HG03460 (cell line): Measurements from ENCODE around the gene LIFR.

Experiments
- ATAC-seq: cut with Tn5 transposase; IDR thresholded peaks from one replicate; pipeline ENCODE4 v1.9.1; 2021; ENCODE audit not compliant: unreplicated experiment

LIFR gene

DNA sequence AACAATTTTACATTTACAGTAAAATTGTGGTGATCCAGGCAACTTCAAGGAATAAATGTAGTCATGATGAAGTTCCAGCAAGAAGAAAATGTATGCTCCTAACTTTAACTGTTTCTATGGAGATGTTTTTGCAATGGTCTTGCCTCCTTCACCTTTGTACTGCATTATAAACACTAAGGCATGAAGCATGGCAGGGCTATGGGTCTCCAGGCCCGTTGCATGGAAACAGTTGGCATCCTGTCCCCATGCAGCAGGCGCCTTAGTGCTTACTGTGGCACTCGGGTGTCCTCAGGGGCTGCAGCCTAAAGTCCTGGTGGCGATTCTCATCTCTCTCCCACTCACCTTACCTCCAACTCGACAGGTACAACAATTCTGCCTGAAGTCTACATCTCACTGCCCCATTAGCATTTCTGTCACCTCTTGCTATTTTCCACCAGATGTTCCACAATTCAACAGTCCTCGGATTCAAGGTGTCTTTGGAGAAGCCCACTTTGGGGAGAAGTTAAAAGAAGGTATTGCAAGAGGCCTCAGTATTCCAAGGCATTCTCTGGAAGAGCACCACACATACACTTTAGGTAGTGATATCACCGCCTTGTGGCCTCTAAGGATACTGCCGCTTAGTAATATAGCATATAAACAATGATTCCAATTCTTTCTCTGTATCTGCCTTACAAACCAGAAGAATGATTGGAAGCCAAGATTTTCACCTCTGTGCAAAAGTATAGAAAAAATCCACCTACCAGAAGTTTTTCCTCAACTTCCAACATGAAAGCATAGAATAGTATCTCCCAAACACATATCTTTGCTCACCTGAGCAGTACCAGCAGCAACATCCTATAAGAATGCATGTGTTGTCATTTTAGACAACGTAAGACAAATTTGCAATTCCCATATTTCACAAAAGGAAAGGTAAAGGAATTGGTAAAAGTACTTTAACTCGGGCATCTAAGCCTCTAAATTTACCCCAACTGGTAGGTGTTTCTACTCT is 5.1 kb downstream of the LIFR start:
- no peak for ATAC-seq

DNA sequence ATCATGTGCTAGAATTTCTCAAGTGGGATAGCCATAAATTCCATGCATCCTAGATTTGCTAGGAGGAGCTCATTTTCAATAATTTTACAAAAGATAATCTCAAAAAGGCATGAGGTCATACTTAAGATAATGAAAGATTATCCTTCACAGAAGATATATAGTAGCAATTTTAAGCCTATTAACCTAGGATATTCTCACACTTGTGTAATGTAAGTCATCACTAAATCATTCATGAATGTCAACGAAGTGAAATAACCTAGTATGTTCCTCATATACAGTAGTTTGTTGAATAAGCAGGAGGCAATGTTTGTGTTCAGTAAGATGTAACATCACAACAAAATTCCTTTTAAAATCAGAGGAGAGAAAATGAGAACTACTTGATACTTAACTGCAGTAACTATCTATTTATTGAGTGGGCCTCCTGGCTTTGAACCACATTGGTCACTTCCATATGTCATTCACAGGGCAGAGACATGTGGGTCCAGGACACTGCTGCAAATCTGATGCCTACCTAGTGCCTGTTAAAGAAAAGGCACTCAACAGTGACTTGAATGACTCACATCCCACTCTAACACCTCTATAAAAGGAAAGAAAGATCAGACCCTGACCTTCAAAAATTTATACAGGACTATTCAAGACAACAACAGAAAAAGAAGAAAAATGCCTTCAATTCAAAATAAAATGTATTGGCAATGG is 8.2 kb downstream of the LIFR start:
- no peak for ATAC-seq

DNA sequence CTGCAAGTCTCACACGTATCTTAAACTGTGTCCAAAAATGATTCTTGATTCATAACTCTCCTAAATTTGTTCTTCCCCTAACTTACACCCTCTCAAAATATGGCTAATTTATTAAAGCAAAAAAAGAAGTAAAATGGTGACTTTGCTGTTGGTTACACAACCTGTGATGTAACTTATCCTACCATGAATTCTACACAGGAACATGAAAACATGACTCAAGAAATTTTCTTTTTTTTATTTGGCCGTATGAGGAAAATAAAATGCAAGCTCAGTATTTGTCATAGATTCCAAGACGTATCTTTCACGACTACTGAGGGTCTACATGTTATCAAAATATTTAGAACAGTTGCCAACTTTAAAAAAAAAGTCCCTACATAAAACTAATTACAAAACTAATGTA is 9.2 kb downstream of the LIFR start:
- ATAC-seq: no peak

DNA sequence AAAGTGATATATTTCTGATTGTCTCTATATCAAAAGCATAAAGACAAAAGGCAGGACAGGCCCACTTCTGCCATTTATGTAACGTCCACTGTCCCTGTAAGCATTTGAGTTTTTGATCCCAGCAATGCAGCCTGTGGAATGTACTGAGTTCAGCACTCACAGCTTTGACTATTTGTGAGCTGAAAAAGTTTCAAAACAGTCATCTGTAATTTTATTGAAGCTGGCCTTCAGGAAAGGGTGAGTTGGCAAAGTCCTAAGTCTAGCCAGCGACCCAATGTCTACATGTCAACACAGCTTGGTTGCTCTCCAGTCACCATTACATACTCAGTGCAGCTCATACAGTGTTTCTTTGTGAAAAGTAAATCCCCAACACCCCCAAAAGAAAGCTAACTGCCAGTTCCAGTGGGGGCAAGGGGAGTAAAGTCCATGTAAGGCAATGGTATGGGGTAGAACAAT is 9.7 kb downstream of the LIFR start:
- ATAC-seq: no peak

DNA sequence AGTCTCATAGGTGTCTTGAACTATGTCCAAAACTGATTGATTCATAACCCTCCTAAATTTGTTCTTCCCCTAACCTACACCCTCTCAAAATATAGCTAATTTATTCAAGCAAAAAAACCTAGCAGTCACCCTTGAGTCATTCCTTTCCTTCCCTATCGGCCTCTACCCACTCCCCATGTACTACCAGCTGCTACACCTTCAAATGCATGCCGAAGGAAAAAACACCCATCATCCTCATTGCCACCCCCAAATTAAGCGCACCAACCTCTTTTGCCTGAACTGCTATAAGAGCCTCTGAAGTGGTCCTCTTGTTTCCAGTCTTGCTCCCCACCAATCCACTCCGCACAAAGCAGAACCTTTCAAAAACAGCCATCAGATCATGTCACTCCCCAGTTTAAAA is 12.6 kb downstream of the LIFR start:
- ATAC-seq: no peak

DNA sequence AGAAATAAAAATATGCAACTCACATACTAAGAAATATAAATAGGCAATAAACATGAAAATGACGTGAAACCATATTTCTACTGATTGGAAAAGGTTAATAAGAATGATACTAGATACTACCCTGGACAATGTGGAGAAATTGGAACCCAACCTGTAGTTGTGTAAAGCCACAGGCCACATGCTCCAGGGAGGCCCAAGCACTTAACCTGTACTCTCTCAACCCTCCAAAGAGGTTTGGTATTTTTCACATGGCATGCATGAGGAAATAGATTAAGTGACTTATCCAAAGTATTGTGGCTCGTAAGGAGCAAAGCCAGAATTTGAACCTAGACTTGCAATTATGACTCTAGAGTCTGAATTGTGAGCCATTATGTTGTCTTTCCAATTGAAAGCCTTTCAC is 13.4 kb downstream of the LIFR start:
- ATAC-seq: no peak

DNA sequence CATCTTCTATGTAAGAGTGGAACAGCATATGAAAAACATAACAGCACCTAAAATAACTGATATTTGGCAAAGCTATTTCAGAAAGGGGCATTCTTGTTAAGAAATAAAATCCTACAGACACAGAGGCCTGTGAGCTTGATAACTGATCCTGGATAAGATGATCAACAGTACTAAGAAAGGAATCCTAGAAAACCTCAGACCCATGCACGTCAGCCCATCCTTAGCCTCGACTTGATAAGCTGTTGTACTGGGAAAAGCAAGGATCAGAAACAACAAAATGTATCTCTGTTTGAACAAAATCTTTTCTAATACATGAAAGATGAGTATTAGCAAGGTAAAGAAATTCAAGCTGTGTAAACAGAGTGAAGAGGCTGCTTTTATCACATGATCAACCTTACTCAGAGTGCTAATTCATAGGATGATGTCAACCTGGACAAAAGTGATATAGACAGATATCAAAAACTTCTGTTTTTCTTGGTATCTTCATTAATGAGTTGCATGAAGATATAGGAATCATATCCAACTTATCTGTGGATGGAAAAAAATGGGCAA is 15.2 kb downstream of the LIFR start:
- ATAC-seq: no peak

DNA sequence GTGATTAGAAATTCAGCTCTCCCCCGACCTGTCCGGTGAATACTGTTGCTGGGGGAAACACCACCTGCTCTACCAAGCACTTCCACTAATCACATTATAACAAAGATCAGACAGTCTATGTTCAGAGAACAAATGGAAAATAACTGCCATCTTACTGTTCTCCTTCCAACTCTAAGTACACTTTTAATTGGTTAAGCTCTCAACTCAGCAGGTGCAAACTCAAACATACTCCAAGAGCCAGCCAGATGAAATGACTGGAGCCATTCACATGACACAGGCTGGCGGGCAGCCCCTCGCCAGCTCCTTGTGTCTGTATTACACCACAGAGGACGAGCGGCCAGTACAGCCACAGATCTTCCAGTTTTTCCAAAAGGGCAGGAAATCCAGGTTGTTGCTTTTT is 16.1 kb downstream of the LIFR start:
- no peak for ATAC-seq

DNA sequence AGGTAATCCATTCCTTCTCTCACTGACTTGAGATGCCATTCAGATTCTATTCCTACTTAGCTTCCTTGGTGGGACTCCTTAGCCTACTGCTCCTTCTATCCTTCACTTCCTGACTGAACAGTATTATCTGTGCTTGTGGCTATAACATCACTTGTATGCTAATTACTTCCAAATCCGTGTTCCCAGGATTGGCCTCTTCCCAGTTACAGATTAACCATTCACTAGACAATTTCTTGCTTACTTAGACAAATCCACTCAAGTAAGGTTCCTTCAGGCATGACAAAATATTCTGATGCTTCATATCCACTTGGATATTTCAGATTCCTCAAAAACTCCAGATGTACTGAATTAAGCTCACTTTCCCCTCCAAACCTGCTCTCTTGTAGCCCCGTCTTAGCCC is 18.3 kb downstream of the LIFR start:
- ATAC-seq: no peak

DNA sequence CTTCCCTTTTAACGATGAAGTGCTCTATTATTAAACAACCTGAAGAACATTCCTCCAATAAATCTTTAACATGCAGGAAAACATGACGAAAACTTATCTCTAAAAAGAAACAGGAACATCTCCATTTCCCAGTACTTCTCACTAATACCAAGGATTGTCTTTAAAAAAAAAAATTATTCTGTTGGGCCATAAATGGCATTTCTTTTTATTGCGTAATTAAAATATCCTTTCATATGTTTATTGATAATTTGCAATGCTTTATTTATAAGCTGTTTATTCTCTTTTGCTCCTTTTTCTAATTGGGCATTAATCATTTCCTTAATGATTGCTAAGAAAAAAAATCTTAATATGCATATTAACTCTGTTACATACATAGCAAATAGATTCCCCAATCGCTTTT is 18.9 kb downstream of the LIFR start:
- no peak for ATAC-seq

DNA sequence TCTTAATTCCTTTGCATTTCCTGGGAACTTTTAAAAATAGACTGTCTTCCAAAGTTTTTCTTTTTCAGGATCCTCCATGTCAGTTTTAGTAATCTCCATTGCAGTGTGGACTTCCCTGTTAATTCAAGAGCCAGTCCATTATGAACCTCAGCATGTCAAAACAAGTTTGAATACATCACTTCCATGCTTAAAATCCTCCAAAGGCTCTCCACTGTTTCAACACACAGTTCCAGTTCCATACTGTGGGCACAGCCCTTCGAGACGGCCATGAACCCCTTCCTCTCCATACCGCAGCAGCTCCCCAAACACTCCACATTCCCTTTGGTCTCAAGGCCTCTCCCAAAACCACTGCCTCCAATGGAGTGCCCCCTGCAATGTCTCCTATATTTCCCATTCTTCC is 19.5 kb downstream of the LIFR start:
- no peak for ATAC-seq

DNA sequence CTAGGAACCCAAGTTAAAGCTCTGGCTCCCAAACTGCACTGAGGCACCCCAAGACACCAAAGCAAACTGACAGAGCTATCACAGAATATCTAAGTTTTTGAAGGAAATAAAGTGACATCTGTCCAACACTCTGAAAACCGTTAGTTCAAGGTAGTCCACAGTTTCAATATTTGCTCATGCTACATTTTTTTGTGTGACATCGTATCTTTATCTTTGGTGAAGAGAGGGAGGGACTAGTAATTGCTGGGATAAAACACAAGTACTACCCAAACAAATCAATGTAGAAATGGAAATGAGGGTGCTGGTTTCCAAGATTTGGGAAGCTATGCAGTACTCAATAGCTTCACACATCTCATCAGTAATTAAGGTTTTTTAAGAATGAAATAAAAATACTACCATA is 20.6 kb downstream of the LIFR start:
- ATAC-seq: no peak

DNA sequence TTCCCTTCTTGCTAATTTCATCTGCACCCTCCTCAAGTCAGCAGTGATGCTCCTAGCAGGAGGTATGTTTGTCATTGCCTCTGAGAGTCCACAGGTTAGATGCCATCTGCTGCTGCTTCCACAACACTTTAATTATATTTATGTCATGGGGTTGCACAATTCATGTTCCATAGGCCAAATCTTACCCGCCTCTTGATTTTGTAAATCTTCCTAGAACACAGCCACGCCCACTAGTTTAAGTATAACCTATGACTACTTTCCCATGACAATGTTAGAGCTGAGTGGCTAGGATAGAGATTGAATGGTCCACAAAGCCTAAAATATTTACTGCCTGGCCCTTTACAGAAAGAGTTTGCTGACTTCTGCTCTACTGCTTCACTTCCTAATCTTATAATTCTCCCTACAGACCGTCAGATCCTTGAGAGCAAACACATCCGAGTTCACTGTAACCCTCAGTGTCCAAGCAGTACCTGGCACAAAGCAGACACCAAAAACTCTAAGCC is 21.1 kb downstream of the LIFR start:
- ATAC-seq: no peak

DNA sequence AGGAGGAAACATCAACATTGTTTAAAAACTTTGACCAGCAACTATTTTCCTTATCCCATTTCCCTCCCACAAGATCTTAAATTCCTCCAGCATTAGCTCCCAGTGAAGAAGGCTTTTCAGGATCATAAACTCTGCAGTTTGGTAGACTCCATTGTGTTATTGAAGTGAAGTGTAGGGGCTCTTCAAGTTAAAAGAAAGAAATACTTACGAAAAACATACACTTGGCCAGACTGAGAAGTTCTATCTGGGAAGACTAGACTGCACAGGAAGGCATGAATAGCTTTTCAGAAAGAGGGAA is 22.3 kb downstream of the LIFR start:
- ATAC-seq: no peak

DNA sequence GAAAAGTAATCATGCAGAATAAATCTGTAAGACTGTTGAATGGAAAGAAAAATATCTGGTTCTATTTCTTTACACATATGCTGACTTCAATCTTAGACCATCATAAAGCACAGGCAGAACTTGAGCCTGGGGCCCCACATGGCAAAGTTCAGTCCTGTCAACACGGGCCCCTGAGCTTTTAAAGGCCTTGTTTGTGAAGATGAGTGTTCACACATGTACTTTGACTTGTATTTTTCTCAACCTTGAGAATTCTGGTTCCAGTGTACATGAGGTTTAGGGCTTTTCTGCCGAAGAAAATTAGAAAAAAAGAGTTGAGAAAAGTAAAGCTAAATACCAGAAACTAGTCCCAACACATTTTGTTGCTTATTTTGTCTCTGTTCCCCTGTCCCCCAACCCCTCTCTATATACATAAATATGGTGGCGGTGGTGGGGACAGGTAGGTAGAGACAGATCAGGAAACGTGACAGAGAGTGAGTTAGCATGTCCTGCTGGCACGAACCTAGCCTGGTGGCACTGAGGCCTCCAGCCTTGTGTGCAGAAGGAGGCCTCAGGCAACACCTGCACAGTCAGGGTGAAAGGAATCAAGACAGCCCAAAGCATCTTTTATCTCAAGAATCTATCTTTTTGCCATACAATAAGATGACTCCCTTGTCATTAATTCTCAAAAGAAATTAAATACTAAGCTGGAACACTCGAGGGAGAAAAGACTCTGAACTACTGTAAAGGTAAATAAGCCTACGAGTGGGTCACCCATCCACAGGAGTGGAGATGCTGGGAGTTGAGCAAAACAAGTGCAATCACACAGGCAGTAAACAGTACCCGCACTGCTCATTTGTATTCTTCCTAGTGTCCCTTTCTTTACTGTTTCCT is 22.9 kb downstream of the LIFR start:
- ATAC-seq: no peak

DNA sequence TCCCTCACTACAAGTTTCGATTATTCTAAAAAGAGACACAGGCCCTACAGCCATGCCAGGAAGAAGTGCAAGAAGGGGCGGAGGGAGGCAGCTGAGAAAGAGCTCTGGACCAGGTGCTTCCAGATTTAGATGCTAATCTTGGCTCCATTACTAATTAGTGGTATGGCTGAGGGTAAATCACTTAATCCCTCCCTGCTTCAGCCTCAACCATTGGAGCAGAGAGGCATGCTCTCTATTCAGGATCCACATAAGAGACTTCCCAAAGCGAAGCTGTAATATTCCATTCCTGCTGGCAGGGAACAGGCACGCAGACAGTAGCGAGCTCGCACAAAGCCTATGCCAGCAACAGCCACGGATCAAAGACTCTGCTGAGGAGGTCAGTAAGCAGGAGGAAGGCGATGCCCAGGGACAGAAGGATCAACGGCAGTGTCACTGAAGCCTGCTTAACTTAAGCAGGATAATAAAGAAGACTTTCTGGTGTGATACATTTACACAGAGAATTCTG is 24.2 kb downstream of the LIFR start:
- no peak for ATAC-seq

DNA sequence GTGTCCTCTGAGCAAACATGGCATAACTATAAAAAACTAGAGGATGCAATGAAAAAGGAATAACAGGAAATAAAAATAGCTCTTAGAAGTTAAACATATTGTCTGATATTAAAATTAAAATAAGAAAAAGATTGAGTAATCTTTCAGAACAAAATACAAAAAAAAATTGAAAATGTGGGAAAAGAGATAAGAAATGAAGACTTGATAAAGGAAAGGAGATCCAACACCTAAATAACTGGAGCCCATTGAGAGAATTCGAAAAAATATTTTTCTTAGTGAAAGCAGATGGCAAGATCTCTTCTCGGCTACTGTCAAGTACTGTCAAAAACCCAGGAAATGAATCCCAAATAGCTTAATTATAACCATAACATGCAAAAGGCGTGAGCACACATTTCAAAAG is 24.9 kb downstream of the LIFR start:
- no peak for ATAC-seq

DNA sequence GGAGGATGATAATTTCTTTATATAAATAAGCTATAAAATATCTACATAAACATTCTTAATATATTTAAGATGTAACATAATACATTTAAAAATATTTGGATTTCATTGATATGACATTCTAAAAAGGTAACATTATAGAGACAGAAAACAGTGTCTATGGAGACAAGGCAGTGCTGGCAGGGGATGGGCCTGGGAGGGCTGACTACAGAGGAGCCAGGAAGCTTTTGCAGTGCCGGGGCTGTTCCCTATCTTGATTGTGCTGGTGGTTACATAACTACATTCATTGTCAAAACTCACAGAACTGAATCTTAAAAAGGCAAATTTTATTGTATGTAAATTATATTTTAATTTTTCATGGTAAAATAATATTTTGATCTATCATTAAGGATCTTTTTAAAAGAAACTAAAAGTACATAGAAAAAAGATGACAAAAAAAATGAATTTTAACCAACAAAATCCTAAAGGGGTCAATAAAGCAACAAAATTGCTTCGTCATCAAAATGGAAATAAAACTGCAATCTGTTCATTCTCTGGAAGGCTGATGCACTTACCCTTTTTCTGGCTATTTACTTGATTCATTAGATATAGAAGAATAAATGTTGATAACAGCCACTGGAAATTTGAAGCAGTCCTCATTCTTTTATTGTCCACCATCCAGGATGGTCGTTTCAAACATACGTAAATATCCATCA is 26.3 kb downstream of the LIFR start:
- ATAC-seq: no peak

DNA sequence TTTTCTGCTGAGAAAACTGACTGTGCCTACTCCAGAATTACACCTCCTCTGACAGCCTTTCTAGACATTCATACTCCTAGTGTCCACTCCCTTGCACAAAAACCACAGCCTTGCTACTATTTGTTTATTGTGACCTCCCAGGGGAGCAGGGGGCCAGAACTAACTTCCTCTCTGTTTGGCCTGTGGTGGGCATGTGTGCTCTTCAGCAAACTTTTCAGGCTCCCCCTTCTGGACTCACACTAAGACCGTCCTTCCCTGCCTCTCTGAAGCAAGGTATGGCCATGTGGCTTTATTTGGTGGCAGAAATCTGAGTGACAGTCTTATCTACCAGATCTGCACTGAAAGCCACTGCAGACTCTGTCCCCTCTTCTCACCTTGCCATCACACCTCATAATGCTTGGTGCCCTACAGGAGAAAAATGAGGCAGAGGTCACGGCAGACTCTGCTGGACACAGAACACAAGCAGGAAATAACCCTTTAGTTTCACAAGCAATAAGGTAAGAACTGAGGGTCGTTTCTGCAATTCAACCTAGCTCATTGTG is 28.2 kb downstream of the LIFR start:
- no peak for ATAC-seq

DNA sequence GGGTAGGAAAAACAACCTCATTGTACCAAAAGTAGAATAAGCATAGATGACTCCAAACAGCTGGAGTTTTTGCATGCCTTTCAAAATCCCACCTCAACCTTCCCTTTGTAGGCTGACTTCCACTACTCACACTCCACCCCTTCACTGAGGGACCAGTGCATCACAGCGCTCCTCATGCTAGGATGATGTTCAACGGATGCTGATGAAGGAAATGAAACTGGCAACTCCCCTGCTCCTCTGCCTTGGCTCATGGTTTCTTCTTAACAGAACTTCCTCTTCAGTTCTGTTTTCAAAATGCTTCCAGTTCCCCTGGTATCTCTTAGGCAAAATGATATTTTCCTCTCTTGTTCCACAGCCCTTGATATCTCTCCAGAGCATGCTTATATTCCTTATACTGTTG is 29.0 kb downstream of the LIFR start:
- ATAC-seq: no peak
